ENCODE measurements around the gene IL1RAP.
"Not testable (repeated sequence)": the region's sequence is repeated elsewhere in the genome, so short reads cannot be mapped to it uniquely, and the experiment has no call there.

The IL1RAP gene

GRCh38 chr3:190513409-190514370, at the start of gene IL1RAP:
Gene IL1RAP, plus strand, starts transcription at chr3:190514085. Its CDS starts 50,205 bp downstream, at chr3:190564290.
- peak within 1 kb of the TSS; percentile 77 for H3K4me3 ChIP-seq (ENCODE audit: low read depth, low read length)
- TF ChIP-seq CTCF (IDR thresholded peaks at IDR 0.05; ENCODE audit: borderline replicate concordance, insufficient read depth, low read depth, low read length) = peak; percentile 63

- no peak for TF ChIP-seq CTCF (IDR thresholded peaks at IDR 0.05; ENCODE audit: borderline replicate concordance, insufficient read depth, low read depth, low read length)
- no peak overlapping the region for H3K4me3 ChIP-seq (ENCODE audit: low read depth, low read length)
Observed at GRCh38 chr3:190467922-190468321, 46.0 kb upstream of the IL1RAP start.

GRCh38 chr3:190473261-190473660, 40.6 kb upstream of the IL1RAP start:
- not testable (repeated sequence) for H3K4me3 ChIP-seq (ENCODE audit: low read depth, low read length)

- no peak overlapping the region for H3K4me3 ChIP-seq (ENCODE audit: low read depth, low read length)
- no peak for TF ChIP-seq CTCF (IDR thresholded peaks at IDR 0.05; ENCODE audit: borderline replicate concordance, insufficient read depth, low read depth, low read length)
Observed at GRCh38 chr3:190481779-190482178, 32.1 kb upstream of the IL1RAP start.

- H3K4me3 ChIP-seq (ENCODE audit: low read depth, low read length) = no peak overlapping the region
- no peak for TF ChIP-seq CTCF (IDR thresholded peaks at IDR 0.05; ENCODE audit: borderline replicate concordance, insufficient read depth, low read depth, low read length)
Observed at GRCh38 chr3:190485830-190486532, 27.9 kb upstream of the IL1RAP start.

- TF ChIP-seq CTCF (IDR thresholded peaks at IDR 0.05; ENCODE audit: borderline replicate concordance, insufficient read depth, low read depth, low read length) = no peak
- H3K4me3 ChIP-seq (ENCODE audit: low read depth, low read length) = no peak overlapping the region
Observed at GRCh38 chr3:190486533-190486864, 27.4 kb upstream of the IL1RAP start.

- no peak overlapping the region for H3K4me3 ChIP-seq (ENCODE audit: low read depth, low read length)
- TF ChIP-seq CTCF (IDR thresholded peaks at IDR 0.05; ENCODE audit: borderline replicate concordance, insufficient read depth, low read depth, low read length) = no peak
Observed at GRCh38 chr3:190486908-190487607, 26.8 kb upstream of the IL1RAP start.
